Hematopoietic multipotent progenitor cell (in vitro differentiated cells): ENCODE measurements around the gene RNF223. TPM values are rescaled to one million over a fixed set of nuclear protein-coding genes. Genes with fewer than 3 reads are reported as not detected.

Experiments
- DNase-seq, 3 donors: peaks; one replicate each; pipeline ENCODE4 v3.0.0-alpha.2; 2011 to 2015; ENCODE audit warnings: low read depth in 2 of 3, low spot score in 2 of 3
- total RNA-seq: library from RNA; depleted of rRNA; stranded (reverse); fragments of >200 nt; gene quantifications from one replicate; pipeline ENCODE4 v1.2.3, GENCODE V29; 2012

Gene RNF223
- not detected for total RNA-seq

- no peak for DNase-seq
These were observed at the start of gene RNF223 for GRCh38 chr1:1073743-1074587. Gene RNF223 (minus strand): TSS chr1:1074306. CDS start chr1:1072566, 1,740 bp downstream.

DNA sequence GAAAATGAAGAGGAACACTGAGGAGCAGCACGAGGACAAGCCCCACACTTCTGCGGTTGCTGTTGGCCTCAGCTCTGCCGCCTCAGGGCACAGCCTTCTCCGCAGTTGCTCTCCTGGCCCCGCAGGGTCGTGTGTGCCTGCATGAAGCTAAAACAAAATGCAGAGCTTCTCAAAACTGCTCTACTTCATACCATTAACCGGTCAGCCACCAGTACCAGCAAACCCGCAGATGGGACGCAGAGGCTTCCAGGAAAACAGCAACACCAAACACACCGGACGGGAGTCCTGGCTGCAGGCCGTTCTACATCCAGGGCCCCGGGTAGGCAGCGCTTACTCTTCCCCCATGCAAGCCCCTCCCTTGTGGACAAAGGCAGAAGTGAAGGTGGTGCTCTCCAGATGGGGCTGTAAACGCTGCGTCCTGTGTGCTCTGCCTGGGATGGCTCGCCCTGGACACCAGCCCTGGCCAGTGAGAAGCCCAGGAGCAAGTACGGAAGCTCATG is 48.9 kb upstream of the RNF223 start:
- peak in 1 of 3 donors; percentile 44 for DNase-seq

- peak; percentile 73 to 83 (median 76) for DNase-seq
These were observed 48.1 kb upstream of the RNF223 start for GRCh38 chr1:1122078-1122811.

- DNase-seq = no peak
These were observed 47.5 kb upstream of the RNF223 start for GRCh38 chr1:1121611-1122077.

DNA sequence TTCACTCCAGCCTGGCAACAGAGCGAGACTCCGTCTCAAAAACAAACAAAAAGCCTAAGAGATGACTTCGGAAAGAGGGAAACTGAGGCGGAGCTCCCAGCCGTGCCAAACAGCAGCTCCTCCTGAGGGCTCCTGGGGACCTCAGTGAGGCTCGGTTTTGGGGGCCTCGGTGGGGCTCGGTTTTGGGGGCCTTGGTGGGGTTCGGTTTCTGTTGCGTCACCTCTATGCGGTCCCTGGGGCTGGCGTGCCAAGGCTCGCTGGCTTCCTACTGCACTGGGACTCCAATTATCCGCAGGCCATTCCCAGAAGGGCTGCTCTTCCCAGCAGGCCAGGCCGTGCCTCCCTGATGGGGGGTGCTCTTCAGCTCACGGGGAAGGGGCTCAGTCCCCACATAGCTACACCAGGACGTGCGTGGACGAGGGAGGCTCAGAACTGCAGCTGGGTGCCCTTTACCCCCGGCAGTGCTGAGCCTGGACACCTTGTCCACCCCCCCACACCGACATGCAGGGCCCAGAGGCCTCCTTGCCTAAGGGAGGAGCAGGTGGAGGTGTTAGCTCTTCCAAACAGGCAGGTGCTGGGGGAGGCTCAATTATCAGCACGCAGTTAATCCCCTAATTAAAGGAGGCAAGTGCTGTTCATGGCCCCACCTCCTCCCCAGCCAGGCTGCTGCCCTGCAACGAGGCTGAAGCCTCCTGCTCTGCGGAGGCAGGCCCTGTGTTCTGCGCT is 46.9 kb upstream of the RNF223 start:
- no peak for DNase-seq

GRCh38 chr1:1120096-1120495 is 46.0 kb upstream of the RNF223 start:
- no peak for DNase-seq

GRCh38 chr1:1119272-1119890 is 45.3 kb upstream of the RNF223 start:
- DNase-seq = no peak

DNA sequence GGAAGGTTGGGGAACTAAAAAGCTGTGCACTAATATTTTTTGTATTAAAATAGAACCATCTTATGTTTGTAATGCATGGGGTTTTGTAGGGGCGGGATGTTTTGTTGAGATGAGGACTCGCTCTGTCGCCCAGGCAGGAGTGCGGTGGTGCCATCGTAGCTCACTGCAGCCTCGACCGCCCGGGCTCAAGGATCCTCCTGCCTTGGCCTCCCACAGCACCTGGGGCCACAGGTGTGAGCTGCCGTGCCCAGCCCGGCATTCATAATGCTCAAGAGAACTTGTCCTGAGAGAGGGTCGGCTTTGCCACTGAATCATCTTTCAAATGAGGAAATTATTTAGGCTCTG is 44.7 kb upstream of the RNF223 start:
- no peak for DNase-seq

DNA sequence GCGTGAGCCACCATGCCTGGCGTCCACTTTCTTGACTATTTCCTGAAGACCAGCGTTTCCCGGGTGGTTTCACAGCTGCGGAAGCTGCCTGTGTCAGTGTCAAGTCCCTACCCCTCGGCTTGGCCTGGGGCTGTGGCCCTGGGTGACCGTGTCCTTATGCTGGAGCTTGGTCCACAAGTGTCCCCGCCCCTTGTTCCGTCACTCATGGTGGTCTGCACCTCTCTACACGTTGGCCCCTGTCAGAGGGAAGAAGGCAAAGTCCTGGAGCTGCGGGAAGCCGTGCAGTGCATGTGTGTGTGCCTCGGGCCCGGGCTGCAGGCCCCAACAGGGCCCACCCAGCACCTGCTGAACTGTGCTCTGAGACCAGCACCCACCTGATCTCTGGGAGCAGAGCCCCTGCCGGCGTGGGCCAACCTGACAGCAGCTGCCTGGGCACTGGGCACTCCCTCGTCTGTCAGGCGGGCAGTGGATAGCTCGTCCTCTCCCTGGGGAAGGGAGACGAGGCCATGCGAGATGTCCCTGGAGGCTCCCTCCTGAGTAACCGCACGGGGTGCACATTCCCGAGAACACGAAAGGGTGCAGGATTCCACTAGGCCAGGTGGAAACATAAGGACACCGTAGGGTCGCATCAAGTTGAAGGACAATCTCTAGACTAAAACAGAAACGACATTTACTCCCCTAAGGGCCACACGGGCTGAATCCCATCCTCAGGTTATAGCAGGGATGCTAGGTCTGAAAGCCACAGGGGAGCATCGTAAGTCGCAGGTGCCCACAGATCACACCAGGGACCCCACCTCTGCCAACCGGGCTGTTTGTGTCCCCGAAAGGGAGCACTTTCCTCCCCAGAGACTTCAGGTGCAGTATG is 44.1 kb upstream of the RNF223 start:
- DNase-seq = no peak

- no peak for DNase-seq
These were observed 43.3 kb upstream of the RNF223 start for GRCh38 chr1:1117469-1117831.

DNA sequence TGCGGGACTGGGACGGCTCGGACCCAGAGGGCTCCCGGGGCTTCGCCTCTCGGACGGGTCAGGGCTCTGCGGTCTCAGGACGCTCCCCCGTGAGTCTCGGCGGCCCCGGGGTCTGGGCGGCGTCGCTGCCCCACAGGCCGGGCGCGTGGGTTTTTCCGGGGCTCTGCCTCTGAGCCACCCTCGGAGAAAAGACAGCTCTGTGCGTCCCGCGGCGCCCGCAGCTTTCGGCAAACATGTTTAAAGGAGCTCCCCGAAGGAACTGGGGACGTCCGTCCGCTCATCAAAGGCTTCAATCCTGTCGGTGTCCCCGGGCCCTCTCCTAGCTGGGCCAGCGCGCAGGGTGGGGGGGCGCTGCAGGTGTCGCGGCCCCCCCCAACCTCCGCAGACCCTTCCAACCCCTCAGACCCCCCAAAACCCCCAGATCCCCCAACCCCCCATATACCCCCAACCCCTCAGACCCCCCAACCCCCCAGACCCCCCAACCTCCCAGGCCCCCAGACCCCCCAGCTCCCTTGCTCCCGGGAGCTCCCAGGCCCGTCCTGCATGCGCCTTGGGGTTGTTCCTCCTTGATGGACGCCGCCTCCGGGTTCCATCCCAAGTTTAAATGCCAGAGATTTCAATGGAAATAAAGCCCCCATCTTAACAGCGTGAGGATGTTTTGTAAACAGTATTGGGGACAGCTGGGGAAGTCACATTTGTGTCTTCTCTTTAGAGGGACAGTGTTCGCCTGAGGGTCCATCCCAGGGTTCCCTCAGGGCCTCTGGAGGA is 42.8 kb upstream of the RNF223 start:
- DNase-seq = peak in 1 of 3 donors; percentile 33

DNA sequence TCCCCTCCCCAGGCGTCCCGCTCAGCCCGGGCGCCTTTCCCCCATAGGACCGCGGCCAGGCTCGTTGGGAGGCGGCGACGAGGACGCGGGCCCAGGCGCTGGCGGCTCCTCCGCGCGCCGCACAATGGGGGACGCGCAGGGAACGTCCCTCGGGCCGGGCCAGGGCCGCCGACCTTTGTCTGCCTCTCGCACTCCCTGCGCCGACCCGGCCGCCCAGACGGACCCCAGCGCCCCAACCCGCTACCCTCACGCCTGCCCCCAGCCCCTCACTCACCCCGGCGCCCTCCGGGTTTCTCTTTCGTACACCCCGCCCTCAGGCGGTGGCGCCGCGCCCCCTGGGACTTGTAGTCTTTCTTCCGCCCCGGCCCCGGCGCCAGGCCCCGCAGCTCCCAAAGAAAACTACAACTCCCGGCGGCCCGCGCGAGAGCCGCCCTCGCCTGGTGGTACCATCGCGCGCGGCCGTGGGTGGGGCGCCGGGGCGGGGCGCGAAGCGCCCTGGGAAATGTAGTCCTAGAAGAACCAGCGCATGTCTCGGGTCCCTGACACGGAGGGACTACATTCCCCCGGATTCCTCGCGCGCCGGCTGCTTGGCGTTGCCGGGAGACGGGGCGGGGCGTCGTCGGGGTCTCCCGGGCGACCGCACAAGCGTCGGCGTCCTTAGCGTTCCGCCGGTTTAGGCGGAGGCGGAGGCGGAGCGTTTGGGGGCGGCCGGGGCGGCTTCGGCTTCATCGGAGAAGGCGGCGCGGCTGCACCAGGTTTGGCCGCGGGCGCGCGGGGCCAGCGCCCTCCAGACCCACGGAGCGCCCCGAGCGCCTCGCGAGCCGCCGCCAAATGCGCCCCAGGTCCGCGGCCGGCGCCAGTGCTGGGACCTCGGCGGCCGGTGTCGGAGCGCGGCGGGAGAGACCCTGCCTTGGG is 41.9 kb upstream of the RNF223 start, which contains the start of gene C1orf159:
C1orf159 (minus strand) TSS at position 304 of the 915 bp plus-strand sequence. CDS start 24,546 bp downstream, outside the sequence.
- DNase-seq = peak; percentile 96 to 98 (median 98)

GRCh38 chr1:1115136-1115785 is 41.2 kb upstream of the RNF223 start:
- no peak for DNase-seq

GRCh38 chr1:1114431-1114830 is 40.3 kb upstream of the RNF223 start:
- DNase-seq = no peak

GRCh38 chr1:1112237-1112985 is 38.3 kb upstream of the RNF223 start:
- no peak for DNase-seq

DNA sequence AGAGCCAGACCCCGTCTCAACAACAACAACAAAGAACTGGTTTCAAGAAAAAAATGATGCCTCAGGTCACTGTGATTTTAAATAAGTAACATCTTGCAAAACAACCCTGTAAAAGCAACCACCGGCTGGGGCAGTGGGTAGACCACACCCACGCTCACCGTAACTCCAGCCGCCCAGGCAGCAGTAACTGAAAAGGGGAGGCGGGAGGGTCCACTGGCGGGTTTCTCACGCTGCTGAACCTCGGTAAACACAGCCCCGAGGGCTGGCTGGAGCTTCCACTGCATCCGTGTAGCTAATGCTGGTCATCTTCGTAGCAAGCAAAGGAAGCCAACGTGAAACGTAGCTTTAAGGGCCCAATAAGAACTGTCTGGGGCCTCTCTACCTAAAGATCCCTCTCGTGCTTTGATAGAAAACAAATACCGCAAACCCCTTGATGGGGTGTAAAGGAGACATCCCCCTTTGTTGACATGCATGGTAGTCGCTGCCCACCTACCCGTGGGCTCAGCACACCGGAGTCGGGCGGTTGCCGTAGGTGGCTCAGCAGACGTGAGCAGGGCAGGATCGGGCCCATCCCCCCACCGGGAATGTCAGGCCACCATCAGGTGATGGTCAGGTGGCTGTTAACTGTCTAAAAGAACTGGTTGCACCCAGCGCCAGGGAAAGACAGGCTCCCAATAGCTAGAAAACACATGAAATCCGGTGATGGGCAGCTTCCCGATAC is 37.6 kb upstream of the RNF223 start:
- no peak for DNase-seq
